Suppressor macrophage (primary cell): ENCODE measurements around the gene RUVBL1.

ENCODE experiments used
- DNase-seq, 4 experiments: peaks; one replicate each; pipeline ENCODE4 v3.0.0-alpha.2; 2020 to 2022

RUVBL1 gene

DNA sequence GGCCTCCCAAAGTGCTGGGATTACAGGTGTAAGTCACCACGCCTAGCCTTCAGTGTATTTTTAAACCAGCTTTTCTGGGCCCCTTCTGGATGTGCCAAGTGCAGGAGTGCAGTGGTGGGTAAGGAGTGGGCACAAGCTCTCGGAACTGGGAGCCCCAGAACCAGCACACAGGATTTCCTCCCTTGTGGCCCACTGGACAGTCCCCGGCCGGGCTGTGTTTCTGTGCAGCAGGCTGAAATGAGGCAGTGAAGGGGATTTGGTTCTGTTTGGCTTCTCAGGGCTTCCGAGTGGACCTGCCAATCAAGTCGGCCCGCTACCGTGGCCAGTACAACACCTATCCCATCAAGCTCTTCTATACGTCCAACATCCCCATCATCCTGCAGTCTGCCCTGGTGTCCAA is 56.9 kb downstream of the RUVBL1 start:
- no peak for DNase-seq

DNA sequence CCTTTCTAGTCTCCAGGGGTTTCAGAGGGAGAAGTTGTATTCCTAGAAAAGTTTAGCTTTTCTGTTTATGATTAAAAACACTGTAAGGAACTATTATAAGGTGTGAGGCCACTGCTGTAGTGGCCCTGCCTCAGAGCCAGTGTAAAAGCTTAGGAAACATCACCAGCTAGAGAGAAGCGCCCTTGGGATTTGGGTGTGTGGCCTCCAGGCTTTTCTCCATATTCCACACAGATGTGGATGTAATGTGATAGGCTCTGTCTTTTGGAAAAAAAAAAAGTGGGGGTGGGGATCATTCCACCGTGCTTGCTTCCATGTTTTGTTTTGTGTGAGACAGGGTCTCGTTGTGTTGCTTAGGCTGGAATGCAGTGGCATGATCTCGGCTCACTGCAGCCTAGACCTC is 57.5 kb downstream of the RUVBL1 start:
- DNase-seq = no peak

DNA sequence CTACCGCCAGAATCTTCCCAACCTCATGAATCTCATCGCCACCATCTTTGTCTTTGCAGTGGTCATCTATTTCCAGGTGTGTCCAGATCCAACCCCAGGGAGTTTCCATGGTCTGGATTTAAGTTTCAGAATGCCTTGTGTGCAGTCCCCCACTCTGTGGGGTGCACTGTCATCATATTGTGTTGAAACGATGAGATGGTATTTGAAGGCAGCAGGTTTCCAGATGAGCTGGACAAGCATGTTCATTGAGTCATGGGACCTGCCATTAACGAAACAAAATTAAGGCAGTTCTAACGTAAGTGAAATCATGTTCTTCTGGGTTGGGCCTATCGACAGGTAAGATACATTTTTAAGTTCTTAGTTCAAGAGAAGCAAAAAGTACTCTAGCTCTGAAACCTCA is 58.6 kb downstream of the RUVBL1 start:
- no peak for DNase-seq

DNA sequence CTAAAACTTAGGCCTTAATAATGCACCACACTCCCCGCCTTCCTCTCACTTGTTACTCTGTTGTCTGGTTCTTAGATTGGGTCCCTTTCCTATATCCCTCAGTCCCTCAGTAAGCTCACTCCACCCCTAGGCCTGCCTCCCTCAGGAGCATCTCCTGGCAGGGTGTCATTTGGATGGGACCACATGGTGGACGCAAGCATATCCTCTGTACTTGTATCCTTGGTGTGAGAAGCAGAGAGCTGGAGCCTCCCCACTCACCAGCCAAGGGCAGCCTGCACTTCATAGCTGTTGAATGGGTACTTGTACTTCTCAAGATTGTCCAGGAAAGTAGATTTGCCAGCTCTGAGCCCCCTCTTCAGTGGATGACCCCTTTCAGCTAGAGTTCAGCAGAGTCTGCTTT is 59.7 kb downstream of the RUVBL1 start:
- DNase-seq = no peak

DNA sequence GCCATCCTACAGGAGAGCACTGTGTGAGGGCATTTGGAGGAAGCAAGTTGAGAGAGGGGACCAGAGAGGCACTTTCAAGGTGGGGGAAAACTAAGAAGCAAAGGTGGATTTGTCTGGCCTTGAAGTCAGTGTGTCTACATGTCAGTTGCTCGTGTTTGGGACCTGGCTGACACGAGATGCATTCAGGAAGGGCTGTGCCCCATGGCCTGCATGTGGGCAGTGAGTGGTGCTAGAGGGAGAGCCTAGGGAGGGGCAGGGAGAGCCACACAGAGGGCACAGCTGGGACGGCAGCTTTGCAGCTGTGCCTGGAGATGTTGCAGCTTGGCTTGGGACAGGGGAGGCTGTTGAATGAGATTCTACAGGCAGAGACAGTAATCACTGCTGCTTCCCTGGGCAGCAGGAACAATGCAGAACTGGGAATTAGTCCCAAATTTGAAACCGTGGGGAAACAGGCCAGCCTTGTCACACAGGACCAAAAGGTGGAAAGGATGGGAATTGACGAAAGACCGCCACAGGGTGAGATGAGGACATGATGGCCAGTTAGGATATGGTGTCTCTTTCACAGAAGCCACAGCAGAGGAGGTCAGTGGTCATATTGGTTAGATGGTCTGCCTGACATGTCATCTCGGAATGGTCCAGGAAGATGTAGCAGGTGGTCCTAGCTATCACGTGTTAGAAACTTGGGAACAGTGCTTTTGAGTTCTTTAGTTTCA is 61.4 kb downstream of the RUVBL1 start:
- DNase-seq = no peak

DNA sequence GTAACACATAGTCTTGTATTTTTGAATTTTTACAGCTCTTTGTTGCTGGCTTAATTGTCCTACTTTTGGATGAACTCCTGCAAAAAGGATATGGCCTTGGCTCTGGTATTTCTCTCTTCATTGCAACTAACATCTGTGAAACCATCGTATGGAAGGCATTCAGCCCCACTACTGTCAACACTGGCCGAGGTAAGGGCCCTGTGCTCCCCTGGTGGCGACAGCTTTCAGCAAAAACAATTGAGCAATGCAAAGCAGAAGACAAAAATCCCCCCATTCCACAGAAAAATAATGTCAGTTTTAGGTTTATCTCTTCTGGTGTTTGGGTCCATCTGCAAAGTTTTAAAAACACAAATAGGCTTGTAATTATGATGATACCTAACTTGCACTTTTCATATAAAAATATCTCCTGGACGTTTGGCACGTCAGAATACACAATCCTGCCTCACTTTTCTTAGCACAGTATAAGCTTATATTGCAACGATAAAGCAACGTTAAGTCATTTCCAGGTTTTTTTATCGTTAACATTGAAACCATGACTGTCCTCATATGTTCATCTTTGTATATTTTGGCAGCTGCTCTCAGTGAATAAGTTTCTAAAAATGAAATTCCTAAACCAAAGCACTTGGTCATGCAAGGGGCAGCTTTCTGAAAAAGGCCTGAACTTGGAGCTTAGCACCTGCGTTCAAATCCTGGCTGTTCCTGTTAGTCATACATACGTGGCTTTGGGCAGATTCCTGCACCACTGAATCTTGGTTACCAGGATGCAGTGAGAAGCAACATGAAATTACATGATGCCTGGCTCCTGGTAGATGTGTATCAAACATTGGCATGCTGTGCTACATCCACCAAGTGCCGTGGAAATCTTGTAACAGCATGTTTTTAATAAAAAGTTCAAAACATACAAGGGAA is 62.9 kb downstream of the RUVBL1 start:
- no peak for DNase-seq

DNA sequence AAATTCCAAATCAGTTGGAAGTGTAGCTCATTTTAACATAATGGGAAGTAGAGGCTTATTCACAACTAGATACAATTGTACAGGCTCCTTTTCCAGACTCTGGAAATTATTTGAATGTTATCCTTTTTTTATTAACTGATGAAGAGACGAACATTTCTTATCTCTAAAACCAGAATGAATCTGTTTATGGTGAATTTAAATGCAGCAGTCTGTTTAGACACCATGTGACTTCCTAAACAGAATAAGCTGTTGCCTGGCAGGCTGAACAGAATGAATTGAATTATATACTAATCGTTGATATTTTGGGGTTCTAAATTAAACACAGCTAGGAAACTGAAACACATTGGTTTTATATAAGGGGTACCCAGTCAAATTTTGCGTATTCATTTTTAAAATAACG is 67.4 kb downstream of the RUVBL1 start:
- no peak for DNase-seq

DNA sequence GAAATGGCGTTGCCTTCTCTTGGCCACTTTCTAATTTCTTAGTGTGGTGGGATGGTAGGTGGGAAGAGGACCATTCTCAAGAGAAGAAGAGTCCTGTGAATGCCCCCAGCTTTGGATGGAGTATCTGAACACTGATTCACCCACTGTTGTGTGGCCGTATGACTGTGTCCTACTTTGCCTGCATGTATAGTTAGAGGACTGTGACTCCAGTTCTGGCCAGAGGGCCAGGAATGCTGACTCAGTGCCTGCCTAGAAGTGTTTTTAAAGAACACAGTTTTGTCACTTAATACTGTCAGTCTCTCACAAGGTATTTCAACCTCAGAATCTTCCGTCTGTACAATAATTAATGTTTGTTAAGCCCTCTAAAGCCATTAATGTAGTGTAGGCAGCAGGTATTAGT is 69.2 kb downstream of the RUVBL1 start:
- DNase-seq = peak in 2 of 4 experiments; percentile 17 to 19

DNA sequence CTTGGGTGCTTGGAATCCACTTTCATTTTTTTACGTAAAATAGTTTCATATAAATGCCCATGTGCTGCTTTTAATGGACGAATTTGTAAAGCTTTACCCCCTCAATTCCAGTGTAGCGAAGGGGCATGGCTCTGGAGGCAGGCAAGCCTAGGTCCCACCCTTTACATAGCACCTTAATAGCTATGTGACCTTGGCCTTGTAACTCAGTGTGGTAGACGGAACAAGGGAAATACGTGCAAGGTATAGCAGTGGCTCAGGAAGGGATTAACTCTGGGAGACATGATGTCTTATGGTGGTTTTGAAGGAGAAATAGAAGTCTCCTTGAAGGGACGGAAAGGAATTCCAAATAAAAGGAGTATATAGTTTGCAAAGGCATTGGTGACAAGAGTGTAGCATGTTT is 70.0 kb downstream of the RUVBL1 start:
- no peak for DNase-seq

DNA sequence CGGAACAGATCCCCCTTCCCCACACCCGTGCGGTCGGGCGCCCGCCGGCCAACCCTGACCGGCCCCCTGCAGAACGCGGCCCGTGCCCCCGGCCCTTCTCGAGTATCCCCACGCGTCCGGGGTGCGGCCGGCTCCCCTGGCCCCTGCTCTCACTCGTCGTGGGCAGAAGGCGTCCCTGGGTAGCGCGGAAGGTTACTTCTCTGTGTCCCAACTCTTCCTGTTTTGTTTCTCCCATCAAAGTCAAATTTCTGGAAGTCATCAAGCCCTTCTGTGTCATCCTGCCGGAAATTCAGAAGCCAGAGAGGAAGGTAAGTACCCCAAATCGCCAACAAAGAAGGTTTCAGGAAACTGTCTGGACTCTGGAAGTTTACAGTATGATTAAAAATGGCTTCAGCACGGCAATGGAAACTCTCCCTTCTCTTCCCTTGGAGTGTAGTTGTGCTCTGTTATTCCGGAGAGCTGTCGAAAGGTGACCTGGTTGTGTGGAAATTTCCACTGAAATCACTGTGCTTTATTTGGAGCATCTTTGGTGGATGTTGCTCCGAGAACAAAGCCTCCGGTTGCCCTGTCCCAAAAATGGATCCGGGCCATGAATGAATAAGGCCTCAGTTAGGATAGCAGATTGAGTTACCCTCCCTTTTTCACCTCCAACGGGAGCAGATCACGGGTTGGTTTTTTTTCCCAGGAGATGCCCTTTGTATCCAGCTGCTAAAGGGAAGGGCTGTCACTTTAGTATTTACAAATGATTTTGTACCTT is 70.8 kb downstream of the RUVBL1 start:
- DNase-seq = peak; percentile 26 to 67 (median 54)

DNA sequence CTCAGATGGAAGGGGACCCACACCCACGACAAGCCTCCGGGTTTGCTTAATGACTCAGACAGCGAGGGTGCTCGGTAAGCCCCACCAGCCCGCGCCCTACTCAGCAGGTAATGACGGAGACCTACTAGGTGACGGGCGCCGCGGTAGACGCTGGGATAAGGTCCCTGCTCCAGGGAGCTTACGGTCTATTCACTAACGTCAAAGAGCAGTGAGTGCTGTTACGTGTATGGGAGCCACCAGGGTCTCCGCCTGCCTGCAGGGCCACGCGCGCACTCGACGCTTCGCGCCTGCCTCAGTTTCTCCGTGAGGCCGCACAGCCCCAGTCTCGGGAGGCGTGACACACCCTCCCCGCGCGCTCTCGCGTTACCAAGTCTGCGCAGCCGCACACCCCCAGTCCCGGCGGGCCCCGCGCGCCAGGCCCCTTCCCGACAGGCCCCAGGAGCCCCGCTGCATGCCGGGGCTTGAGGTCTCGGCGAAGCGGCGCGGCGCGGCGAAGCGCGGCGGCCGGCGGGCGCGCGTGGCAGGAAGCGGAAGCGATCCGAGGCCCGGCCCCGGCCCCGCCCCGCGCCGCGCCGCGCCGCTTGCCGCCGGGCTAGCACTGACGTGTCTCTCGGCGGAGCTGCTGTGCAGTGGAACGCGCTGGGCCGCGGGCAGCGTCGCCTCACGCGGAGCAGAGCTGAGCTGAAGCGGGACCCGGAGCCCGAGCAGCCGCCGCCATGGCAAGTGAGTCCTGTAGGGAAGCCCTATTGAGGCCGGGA is 71.6 kb downstream of the RUVBL1 start, which contains the start of gene SEC61A1:
Gene SEC61A1 (plus strand): TSS at position 601 of the 758 bp plus-strand sequence. CDS start 116 bp downstream, at position 717.
- DNase-seq = peak; percentile 97 to 99 (median 98)

DNA sequence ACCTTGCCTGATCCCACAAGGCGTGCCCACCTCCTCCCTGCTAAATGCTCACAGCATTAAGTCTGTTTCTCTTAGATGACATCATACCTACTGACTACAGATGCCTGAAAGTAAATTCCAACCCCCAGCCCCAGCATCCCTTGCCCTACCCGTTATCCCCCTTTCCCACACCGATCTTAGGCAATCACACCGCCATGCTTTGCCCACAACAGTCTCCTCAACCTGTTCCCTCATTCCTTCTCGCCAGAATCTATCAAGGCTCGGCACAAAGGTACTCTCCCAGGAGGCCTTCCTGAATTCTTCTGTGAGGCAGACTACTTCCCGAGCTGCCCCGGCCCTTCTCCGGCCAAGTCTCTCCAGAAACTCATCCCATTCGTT is 72.2 kb downstream of the RUVBL1 start:
- DNase-seq = no peak

DNA sequence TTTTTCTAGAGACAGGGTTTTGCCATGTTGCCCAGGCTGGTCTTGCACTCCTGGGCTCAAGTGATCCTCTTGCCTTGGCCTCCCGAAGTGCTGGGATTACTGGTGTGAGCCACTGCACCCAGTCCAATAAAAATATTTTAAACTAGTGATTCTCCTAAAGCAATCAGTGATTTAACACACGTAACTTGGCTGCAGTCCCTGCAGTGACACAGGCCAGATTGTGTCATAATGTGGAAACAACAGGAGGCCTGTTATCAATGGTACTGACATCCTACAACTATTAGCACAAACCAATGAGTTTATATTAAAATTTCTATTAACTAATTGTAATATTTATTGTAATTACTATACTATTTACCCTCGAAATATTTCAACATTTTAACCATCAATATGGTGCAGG is 73.0 kb downstream of the RUVBL1 start:
- DNase-seq = no peak

DNA sequence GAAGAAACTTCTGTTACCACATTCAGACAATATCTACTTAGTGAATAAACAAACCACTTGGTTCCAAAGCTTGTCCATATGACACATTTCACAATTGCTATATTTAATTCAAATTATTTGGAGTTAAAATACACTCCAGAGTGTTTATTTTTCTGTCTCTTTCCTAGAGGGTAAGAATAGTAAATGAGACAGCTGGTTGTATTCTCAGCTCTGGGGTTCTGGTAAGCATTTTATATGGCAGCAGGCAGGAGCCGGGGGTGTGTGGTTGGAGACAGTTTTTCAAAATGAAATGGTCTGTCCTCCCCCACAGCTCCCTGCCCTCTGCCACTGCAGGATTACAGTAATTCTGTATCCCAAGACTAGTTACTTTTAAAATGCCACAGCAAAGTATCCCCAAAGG is 82.3 kb downstream of the RUVBL1 start:
- DNase-seq = no peak

DNA sequence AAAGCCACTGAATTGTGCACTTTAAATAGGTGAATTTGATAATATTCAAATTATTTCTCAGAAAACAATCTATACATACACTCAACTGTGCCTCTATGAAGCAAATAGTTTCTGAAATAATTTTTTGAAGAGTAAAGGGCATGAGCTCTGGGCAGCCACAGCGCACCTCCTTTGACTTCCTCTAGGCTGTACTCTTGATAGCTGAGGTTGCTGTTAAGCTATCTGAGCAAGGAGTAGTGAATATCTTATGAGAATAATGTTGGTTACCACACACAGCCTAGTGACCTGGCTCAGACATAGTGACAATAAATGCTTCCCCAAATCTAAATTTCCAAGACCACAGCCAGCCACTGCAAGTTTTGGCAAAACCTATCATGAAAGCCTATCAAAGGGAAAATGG is 83.0 kb downstream of the RUVBL1 start:
- DNase-seq = no peak

DNA sequence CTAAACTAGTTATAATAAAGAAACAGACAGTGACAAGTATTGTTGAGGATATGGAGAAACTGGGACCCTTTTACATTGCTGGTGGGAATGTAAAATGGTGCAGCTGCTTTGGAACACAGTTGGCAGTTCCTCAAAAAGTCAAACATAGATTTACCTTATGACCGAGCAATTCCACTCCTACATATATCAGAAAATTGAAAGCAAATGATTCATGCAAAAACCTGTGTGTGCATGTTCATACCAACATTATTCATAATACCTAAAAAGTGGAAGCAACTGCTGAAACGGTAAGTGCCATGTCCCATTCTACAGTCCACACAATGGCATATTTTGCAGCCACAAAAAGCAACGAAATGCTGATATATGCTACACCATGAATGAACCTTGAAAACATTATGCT is 83.6 kb downstream of the RUVBL1 start:
- DNase-seq = no peak

DNA sequence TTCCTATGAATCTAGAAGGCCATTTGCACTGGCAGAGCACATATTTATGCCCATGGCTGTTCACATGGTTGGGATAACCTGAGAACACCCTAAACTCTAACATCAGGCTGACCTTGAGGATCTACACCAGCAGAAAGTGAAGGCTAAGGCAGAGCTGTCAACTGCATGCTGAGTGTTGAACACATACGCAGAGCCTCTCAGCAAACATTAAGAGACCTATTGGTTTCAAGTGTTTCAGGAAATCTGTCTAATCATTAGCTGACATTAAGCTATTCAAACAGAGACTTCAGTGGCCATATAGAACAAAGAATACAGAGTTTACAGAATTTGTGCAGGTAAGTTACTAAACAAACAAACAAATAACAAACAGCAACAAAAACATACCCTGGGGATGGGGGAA is 87.5 kb downstream of the RUVBL1 start:
- no peak for DNase-seq

DNA sequence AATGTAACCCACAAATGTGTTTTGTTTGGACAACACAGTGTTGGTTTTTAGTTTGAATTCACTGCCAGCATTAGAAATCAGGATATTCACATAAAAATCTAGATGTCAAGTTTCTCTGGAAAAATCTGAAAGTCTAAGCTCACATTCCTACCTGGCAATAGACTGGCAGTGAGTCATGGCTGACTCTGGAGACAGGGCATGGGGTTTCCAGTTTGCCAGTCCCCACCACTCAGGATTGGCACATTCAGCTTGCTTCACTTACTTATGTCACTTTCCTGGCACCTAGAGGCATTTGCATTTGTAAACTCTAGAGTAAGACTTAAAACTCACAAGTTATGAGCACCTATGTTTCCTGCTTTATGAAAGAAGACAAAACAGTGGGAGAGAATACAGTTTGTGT is 90.5 kb downstream of the RUVBL1 start:
- no peak for DNase-seq
